Osteocyte (in vitro differentiated cells): ENCODE measurements around the gene LNX1. TPM values are rescaled to one million over a fixed set of nuclear protein-coding genes. Genes with fewer than 3 reads are reported as not detected.

Experiments used
- DNase-seq: peaks from one replicate; pipeline ENCODE4 v3.0.0; 2021; ENCODE audit warnings: mixed read lengths; ENCODE audit not compliant: unreplicated experiment; ENCODE audit errors: extremely low spot score
- H3K27ac Mint-ChIP-seq: one replicate; pipeline ENCODE4 v1.8.0; 2021; ENCODE audit warnings: mild to moderate bottlenecking, mixed read lengths; ENCODE audit not compliant: unreplicated experiment
- H3K27me3 Mint-ChIP-seq: one replicate; pipeline ENCODE4 v1.8.0; 2021; ENCODE audit warnings: mixed read lengths; ENCODE audit not compliant: unreplicated experiment
- H3K36me3 Mint-ChIP-seq: one replicate; pipeline ENCODE4 v1.8.0; 2021; ENCODE audit warnings: mixed read lengths; ENCODE audit not compliant: unreplicated experiment
- H3K4me1 Mint-ChIP-seq: one replicate; pipeline ENCODE4 v1.8.0; 2021; ENCODE audit warnings: mixed read lengths; ENCODE audit not compliant: unreplicated experiment
- H3K4me3 Mint-ChIP-seq: one replicate; pipeline ENCODE4 v1.8.0; 2021; ENCODE audit warnings: mild to moderate bottlenecking, moderate library complexity, mixed read lengths; ENCODE audit not compliant: unreplicated experiment
- H3K9me3 Mint-ChIP-seq: one replicate; pipeline ENCODE4 v1.8.0; 2021; ENCODE audit warnings: mixed read lengths; ENCODE audit not compliant: unreplicated experiment
- total RNA-seq: library from RNA; stranded (reverse); gene quantifications from 2 replicates; pipeline ENCODE4 v1.2.1, GENCODE V29; 2021
- TF ChIP-seq, protein P1 (sequence below): fragments of 200-600 bp; sonication (generic); IDR thresholded peaks from 2 replicates; pipeline ENCODE4 v1.5.0; 2021; ENCODE audit warnings: antibody characterized with exemption, mild to moderate bottlenecking, moderate library complexity

The LNX1 gene
- total RNA-seq, 1 donor from 2014 or later, result 0.24 TPM

DNA sequence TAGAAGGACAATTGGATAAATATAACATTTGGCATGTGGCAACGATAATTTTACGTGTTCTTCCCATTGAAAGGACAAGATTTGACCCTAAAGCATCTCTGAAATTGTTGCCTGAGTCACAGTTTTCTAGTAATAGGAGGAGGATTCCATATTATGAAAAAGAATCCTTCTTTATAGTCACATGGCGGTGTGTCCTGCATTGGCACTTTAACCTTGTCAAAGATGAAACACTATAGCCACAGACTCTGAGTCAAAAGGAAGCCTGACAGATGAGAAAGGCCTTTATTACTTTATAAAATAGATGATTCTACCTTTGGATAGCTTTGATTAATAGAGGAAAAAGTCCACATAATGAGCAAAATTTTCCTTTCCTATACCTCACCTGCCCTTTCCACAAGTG lies 11.5 kb downstream of the LNX1 start:
- Mint-ChIP-seq H3K27me3 (no peaks in the 10 kb centered on the region), H3K9me3 (no peaks in the 10 kb centered on the region), H3K4me1 (peaks cover 46% of the 10 kb centered on the region), H3K36me3 (no peaks in the 10 kb centered on the region), H3K4me3 (no peak overlapping the region), H3K27ac (no peak overlapping the region)
- DNase-seq, result no peak
- TF ChIP-seq, protein P1, sequence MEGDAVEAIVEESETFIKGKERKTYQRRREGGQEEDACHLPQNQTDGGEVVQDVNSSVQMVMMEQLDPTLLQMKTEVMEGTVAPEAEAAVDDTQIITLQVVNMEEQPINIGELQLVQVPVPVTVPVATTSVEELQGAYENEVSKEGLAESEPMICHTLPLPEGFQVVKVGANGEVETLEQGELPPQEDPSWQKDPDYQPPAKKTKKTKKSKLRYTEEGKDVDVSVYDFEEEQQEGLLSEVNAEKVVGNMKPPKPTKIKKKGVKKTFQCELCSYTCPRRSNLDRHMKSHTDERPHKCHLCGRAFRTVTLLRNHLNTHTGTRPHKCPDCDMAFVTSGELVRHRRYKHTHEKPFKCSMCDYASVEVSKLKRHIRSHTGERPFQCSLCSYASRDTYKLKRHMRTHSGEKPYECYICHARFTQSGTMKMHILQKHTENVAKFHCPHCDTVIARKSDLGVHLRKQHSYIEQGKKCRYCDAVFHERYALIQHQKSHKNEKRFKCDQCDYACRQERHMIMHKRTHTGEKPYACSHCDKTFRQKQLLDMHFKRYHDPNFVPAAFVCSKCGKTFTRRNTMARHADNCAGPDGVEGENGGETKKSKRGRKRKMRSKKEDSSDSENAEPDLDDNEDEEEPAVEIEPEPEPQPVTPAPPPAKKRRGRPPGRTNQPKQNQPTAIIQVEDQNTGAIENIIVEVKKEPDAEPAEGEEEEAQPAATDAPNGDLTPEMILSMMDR, result no peak

DNA sequence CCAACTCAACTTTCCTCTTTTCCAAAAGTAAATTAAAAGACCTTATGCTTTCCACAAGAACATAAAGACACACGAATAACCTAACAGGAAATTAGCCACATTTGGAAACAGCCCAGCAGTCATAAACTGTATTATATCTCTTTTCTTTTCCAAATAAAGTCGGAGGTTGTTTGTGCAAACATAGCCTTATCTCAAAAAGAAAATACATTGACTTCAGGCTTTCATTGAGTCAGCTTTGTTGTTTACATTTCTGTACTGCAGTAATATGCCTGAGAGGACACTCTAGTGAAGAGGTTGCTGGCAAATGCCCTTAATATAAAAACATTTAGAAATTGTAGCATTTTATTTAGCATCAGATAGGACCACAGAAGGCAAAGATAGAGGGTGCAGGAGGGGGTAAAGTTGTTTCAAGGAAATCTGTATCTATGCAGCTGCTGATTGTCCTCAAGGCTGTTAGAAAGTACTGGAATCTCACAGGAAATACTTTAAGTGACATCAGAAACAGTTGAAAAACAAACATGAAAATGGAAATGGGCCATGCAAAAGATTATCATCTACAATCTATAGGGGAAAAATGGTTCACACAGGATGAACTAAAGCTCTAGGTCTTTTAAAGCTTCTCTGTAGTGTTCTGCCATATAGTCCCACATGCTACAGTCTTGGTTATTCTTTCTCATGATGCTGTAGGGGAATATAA lies 14.5 kb downstream of the LNX1 start:
- no peaks in the 10 kb centered on the region for H3K36me3 Mint-ChIP-seq

DNA sequence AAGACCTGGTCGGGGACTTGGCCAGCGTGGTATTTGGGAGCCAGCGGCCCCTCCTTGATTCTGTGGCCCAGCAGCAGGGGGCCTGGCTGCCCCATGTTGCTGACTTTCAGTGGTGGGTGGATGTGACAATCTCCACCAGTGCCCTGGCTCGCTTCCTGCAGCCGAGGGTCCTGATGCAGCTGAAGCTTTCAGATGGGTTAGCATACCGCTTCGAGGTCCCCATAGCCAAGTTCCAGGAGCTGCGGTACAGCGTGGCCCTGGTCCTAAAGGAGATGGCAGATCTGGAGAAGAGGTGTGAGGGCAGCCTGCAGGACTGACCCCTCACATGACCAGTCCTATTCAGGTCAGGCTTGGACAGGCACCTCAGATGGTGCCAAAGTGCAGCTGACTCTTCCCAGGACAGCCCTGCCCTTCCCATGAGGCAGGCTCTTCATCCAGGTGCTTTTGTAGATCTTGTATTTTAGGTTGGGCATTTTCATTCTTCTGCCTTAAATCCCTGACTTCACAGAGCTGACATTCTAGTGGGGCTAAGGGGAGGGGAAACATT lies 15.1 kb downstream of the LNX1 start:
- peak overlapping the region; percentile 61 for H3K27ac Mint-ChIP-seq
- H3K4me3 Mint-ChIP-seq, result no peak overlapping the region
- TF ChIP-seq, protein P1, result no peak
- peaks cover 28% of the 10 kb centered on the region for H3K4me1 Mint-ChIP-seq
- no peak for DNase-seq
- no peaks in the 10 kb centered on the region for H3K9me3 Mint-ChIP-seq
- H3K27me3 Mint-ChIP-seq, result no peaks in the 10 kb centered on the region
- no peaks in the 10 kb centered on the region for H3K36me3 Mint-ChIP-seq

More for the DNA sequence above, 14.5 kb downstream of the LNX1 start:
- TF ChIP-seq, protein P1, result no peak
- Mint-ChIP-seq H3K27me3 (no peaks in the 10 kb centered on the region), H3K27ac (peak overlapping the region; percentile 61), H3K9me3 (no peaks in the 10 kb centered on the region), H3K4me3 (no peak overlapping the region), H3K4me1 (peaks cover 29% of the 10 kb centered on the region)
- no peak for DNase-seq

DNA sequence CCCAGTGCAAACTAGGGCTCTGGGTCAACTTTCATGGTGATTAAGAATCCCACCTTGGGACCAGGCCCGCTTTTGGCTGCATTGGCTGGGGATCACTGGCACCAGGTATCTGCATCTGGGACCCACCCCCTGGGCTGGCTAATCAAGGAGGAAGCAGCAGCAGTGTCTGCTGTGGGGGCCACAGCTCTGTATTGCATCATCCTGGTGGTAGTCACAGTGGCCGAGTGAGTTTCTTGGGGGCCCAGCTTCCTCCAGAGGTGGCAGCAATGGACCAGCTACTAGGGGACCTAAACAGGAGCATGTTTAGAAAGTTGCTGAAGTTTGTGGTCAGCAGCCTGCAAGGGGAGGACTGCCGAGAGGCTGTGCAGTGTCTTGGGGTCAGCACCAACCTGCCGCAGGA lies 15.7 kb downstream of the LNX1 start:
- Mint-ChIP-seq H3K4me3 (no peak overlapping the region), H3K27ac (no peak overlapping the region), H3K4me1 (peaks cover 28% of the 10 kb centered on the region), H3K36me3 (no peaks in the 10 kb centered on the region), H3K9me3 (no peaks in the 10 kb centered on the region), H3K27me3 (no peaks in the 10 kb centered on the region)
- TF ChIP-seq, protein P1, result no peak
- no peak for DNase-seq

DNA sequence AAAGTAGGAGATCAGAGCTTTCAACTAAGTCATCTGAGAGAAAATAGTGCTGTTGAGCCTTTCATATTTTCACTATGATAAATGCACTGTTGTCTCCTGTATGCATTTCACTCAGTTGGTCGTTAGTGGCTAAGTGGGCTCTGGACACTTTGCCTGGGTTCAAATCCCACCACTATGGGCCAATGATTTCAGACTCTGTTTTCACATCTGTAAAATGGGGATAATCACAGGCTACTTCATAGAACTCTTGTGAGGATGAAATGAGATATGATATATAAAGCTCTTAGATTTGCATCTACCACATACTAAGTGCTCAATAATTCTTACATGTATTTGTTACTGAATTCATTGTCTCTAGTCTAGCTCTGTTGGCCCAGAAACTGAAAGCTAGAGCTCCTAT lies 16.8 kb downstream of the LNX1 start:
- Mint-ChIP-seq H3K4me3 (no peak overlapping the region), H3K27me3 (no peaks in the 10 kb centered on the region), H3K27ac (no peak overlapping the region), H3K9me3 (no peaks in the 10 kb centered on the region), H3K4me1 (peaks cover 19% of the 10 kb centered on the region), H3K36me3 (no peaks in the 10 kb centered on the region)
- DNase-seq, result no peak
- TF ChIP-seq, protein P1, result no peak
